ENCODE data around the gene SPTBN4.

The SPTBN4 gene

DNA sequence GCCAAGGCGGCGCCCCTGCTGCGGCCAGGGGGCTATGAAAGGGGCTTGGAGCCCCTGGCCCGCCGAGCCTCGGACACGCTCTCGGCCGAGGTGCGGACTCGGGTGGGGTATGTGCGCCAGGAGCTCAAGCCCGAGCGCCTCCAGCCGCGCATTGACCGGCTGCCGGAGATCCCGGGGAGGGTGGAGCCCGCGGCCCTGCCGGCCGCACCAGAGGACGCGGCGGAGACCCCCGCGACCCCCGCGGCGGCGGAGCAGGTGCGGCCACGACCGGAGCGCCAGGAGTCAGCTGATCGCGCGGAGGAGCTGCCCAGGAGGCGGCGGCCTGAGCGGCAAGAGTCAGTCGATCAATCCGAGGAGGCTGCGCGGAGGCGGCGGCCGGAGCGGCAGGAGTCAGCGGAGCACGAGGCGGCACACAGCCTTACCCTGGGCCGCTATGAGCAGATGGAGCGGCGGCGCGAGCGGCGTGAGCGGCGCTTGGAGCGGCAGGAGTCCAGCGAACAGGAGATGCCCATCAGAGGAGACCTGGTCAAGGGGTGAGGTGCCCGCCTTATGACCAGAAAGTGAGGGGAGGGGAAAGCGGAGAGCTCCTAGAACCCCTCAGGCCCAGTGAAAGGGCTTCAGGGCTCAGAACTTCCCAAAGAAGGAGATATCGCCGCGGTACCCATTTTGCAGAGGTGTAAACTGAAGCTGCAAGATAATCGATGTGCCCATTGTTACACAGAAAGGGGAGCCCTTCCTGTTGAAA is 101.1 kb downstream of the SPTBN4 start:
- Histone ChIP-seq H3K27me3 (ENCODE audit: control insufficient read depth in 5 of 5, insufficient read depth in 4 of 5, low read length in 5 of 5) (peaks cover 20 to 37% (median 28%) of the 10 kb centered on the region in 5 donors), H3K4me1 (ENCODE audit: control insufficient read depth in 5 of 5, insufficient read depth in 5 of 5, low read length in 5 of 5) (peaks cover 0 to 14% (median 10%) of the 10 kb centered on the region in 5 donors), H3K9ac (ENCODE audit: low read length in 5 of 5) (no peak overlapping the region), H3K4me3 (ENCODE audit: low read depth in 1 of 5, low read length in 5 of 5) (no peak overlapping the region), H3K9me3 (ENCODE audit: control insufficient read depth in 5 of 5, low read length in 5 of 5) (no peaks in the 10 kb centered on the region), H3K36me3 (ENCODE audit: control insufficient read depth in 5 of 5, insufficient read depth in 5 of 5, low read length in 5 of 5) (no peaks in the 10 kb centered on the region), H3K27ac (ENCODE audit: low read depth, low read length) (no peak overlapping the region)

DNA sequence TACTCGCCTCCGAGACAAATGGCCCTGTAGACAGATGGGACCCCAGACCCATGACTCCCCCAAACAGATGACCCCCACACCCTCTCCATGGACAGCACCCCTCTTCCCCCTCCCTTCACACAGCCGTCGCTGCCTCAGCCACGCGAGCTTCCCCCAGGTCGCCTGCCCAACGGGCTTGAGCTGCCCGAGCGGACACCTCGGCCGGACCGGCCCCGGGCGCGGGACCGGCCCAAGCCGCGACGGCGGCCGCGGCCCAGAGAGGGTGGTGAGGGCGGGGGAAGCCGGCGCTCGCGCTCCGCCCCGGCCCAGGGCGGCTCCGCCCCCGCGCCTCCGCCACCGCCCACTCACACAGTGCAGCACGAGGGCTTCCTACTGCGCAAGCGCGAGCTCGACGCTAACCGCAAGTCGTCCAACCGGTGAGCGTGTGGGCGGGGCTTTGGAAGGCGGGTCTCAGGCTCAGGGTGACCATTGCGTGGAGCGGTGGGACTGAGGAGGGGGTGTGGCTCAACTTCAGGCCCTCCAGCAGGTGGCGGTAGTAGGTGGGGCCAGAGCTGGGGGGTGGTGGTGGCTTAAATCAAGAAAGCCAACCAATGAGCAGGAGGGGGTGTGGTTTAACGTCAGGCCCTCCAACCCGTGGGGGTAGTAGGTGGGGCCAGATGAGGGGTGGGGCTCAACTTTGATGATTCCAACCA is 103.7 kb downstream of the SPTBN4 start:
- peak overlapping the region in 3 of 5 donors; percentile 68 to 73 (median 72) for H3K9ac ChIP-seq (ENCODE audit: low read length in 5 of 5)

DNA sequence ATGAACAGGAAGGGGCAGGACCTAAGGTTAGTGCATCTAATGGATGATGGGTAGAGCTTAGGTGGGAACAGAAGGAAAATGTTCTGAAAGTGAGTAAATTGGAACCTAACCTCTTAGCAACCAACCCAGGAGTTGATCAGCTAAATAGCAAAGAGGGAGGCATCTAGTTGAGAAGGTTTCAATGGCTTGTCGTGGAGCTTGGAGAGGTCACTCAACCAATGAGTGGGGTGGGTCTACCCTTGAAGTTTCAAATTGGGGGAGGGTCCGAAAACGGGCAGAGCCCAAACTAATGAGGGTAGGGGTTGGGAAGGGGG is 104.2 kb downstream of the SPTBN4 start:
- Histone ChIP-seq H3K9me3 (ENCODE audit: control insufficient read depth in 5 of 5, low read length in 5 of 5) (no peaks in the 10 kb centered on the region), H3K4me1 (ENCODE audit: control insufficient read depth in 5 of 5, insufficient read depth in 5 of 5, low read length in 5 of 5) (peaks cover 0 to 16% (median 12%) of the 10 kb centered on the region in 5 donors), H3K4me3 (ENCODE audit: low read depth in 1 of 5, low read length in 5 of 5) (peak overlapping the region in 2 of 5 donors; percentile 48 to 64), H3K9ac (ENCODE audit: low read length in 5 of 5) (no peak overlapping the region), H3K27ac (ENCODE audit: low read depth, low read length) (no peak overlapping the region), H3K36me3 (ENCODE audit: control insufficient read depth in 5 of 5, insufficient read depth in 5 of 5, low read length in 5 of 5) (no peaks in the 10 kb centered on the region), H3K27me3 (ENCODE audit: control insufficient read depth in 5 of 5, insufficient read depth in 4 of 5, low read length in 5 of 5) (peaks cover 12 to 22% (median 19%) of the 10 kb centered on the region in 5 donors)

More for the DNA sequence above, 103.7 kb downstream of the SPTBN4 start:
- peak overlapping the region; percentile 50 to 64 (median 57) for H3K4me3 ChIP-seq (ENCODE audit: low read depth in 1 of 5, low read length in 5 of 5)
- no peaks in the 10 kb centered on the region for H3K9me3 ChIP-seq (ENCODE audit: control insufficient read depth in 5 of 5, low read length in 5 of 5)
- peaks cover 0 to 14% (median 10%) of the 10 kb centered on the region in 5 donors for H3K4me1 ChIP-seq (ENCODE audit: control insufficient read depth in 5 of 5, insufficient read depth in 5 of 5, low read length in 5 of 5)
- H3K27me3 ChIP-seq (ENCODE audit: control insufficient read depth in 5 of 5, insufficient read depth in 4 of 5, low read length in 5 of 5), result peaks cover 17 to 27% (median 24%) of the 10 kb centered on the region in 5 donors
- no peaks in the 10 kb centered on the region for H3K36me3 ChIP-seq (ENCODE audit: control insufficient read depth in 5 of 5, insufficient read depth in 5 of 5, low read length in 5 of 5)
- no peak overlapping the region for H3K27ac ChIP-seq (ENCODE audit: low read depth, low read length)

DNA sequence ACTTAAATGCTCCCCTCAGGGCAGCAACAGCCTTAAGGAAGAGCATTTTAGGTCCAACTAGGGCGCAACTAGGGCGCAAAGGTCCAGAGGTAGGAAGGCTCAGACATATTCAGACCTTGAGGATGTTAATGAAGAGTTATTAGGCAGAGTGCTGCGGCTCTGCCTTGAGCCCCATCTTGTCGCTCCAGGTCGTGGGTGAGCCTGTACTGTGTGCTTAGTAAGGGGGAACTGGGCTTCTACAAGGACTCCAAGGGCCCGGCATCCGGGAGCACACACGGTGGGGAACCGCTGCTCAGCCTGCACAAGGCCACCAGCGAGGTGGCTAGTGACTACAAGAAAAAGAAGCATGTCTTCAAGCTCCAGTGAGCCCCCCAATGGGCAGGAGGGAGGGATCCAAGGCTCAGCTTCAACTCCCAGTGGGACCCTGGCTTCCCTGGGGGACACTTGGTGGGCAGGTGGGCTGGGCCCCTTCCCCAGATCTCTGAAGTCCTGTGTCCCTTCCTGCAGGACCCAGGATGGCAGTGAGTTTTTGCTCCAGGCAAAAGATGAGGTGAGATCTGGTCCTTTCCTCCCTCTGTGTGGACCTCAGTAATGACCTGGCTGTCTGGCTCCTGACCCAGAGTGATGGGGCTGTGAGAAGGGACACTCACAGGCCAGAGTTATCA is 105.2 kb downstream of the SPTBN4 start:
- no peak overlapping the region for H3K27ac ChIP-seq (ENCODE audit: low read depth, low read length)
- no peak overlapping the region for H3K4me3 ChIP-seq (ENCODE audit: low read depth in 1 of 5, low read length in 5 of 5)
- no peak overlapping the region for H3K9ac ChIP-seq (ENCODE audit: low read length in 5 of 5)
- H3K4me1 ChIP-seq (ENCODE audit: control insufficient read depth in 5 of 5, insufficient read depth in 5 of 5, low read length in 5 of 5), result peaks cover 0 to 19% (median 15%) of the 10 kb centered on the region in 5 donors
- H3K36me3 ChIP-seq (ENCODE audit: control insufficient read depth in 5 of 5, insufficient read depth in 5 of 5, low read length in 5 of 5), result no peaks in the 10 kb centered on the region
- no peaks in the 10 kb centered on the region for H3K9me3 ChIP-seq (ENCODE audit: control insufficient read depth in 5 of 5, low read length in 5 of 5)
- peaks cover 8 to 14% (median 12%) of the 10 kb centered on the region in 5 donors for H3K27me3 ChIP-seq (ENCODE audit: control insufficient read depth in 5 of 5, insufficient read depth in 4 of 5, low read length in 5 of 5)

DNA sequence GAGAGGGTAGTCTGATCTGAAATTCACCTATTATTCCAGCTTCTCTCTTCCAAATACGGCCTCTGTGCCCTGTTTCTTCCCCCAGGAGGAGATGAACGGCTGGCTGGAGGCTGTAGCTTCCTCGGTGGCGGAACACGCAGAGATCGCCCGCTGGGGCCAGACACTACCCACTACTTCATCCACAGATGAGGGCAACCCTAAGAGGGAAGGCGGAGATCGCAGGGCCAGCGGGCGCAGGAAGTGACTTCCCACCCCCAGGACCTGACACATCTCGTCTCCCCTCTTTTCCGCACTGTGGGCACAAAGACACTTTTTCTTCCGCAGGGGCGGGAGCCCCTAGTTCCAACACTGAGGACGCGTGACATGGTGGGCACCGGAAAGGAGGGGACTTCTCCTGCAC is 108.5 kb downstream of the SPTBN4 start:
- no peak overlapping the region for H3K27ac ChIP-seq (ENCODE audit: low read depth, low read length)
- H3K36me3 ChIP-seq (ENCODE audit: control insufficient read depth in 5 of 5, insufficient read depth in 5 of 5, low read length in 5 of 5), result peaks cover 0 to 8% (median 5%) of the 10 kb centered on the region in 5 donors
- no peak overlapping the region for H3K4me3 ChIP-seq (ENCODE audit: low read depth in 1 of 5, low read length in 5 of 5)
- no peaks in the 10 kb centered on the region for H3K9me3 ChIP-seq (ENCODE audit: control insufficient read depth in 5 of 5, low read length in 5 of 5)
- H3K9ac ChIP-seq (ENCODE audit: low read length in 5 of 5), result no peak overlapping the region
- no peaks in the 10 kb centered on the region for H3K27me3 ChIP-seq (ENCODE audit: control insufficient read depth in 5 of 5, insufficient read depth in 4 of 5, low read length in 5 of 5)
- peaks cover 3 to 22% (median 15%) of the 10 kb centered on the region in 5 donors for H3K4me1 ChIP-seq (ENCODE audit: control insufficient read depth in 5 of 5, insufficient read depth in 5 of 5, low read length in 5 of 5)

DNA sequence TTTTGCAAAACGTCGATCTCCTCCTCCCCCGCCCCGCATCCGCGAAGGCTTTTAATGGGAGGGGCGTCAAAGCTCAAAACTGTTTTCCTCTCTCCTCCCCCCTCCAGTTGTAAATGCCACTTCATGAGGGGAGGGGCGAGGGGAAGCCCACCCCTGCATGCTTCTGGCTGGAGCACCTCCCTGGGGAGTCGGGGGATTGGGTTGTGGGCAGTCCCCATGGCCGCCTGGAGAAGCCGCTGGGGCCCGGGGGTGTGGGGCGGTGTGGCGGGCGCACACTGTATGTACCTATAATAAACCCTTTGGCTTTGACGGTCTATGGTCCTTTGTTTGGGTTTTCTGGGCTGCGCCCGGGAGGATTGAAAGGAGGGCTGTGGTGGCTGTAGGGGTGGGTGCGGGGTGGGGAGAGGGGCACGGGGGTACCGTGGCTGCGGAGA is 109.4 kb downstream of the SPTBN4 start:
- no peak overlapping the region for H3K27ac ChIP-seq (ENCODE audit: low read depth, low read length)

DNA sequence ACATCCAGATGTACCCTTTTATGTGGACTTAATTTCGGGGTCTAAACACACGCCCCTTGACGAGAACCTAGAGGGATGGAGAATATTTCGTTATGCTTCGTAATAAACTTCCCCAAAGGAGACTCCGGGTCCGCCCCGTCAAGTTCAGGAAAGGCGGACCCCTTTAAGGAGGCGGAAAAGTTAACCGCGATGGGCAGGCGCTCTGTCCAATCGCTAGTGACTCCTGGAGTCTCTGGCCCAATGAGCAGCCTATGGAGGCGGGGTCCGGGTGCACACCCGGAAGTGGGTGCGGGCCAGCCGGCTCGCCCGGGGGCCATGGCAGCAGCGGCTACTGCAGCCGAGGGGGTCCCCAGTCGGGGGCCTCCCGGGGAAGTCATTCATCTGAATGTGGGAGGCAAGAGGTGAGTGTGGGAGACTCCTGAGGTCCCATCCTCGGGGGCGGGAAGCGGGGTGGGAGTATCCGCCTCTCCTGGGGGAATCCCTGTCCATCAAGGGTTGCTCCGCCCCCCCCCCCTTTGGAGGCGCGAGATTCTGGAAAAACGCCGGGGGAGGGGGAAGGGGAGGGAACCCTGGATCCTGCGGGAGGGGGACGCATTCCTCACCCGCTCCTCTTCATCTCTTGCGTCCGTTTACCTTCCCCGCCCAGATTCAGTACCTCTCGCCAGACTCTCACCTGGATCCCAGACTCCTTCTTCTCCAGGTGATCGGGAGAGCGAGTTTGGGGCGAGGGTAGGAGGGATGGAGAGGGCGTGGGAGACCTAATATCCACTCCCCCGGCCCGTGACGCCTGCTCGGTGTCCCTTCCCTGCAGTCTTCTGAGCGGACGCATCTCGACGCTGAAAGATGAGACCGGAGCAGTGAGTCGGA is 110.0 kb downstream of the SPTBN4 start, which contains the start of gene SHKBP1:
SHKBP1 (plus strand) TSS at position 289 of the 867 bp plus-strand sequence; CDS start at position 316, 27 bp downstream.
- Histone ChIP-seq H3K4me1 (ENCODE audit: control insufficient read depth in 5 of 5, insufficient read depth in 5 of 5, low read length in 5 of 5) (peaks cover 3 to 21% (median 15%) of the 10 kb centered on the region in 5 donors), H3K27me3 (ENCODE audit: control insufficient read depth in 5 of 5, insufficient read depth in 4 of 5, low read length in 5 of 5) (no peaks in the 10 kb centered on the region), H3K4me3 (ENCODE audit: low read depth in 1 of 5, low read length in 5 of 5) (peak within 1 kb of the TSS; percentile 80 to 99 (median 86)), H3K9me3 (ENCODE audit: control insufficient read depth in 5 of 5, low read length in 5 of 5) (no peaks in the 10 kb centered on the region), H3K36me3 (ENCODE audit: control insufficient read depth in 5 of 5, insufficient read depth in 5 of 5, low read length in 5 of 5) (peaks cover 0 to 22% (median 13%) of the 10 kb centered on the region in 5 donors), H3K27ac (ENCODE audit: low read depth, low read length) (peak within 1 kb of the TSS; percentile 67), H3K9ac (ENCODE audit: low read length in 5 of 5) (peak within 1 kb of the TSS in 4 of 5 donors; percentile 60 to 83 (median 73))

More for the DNA sequence above, 109.4 kb downstream of the SPTBN4 start:
- Histone ChIP-seq H3K27me3 (ENCODE audit: control insufficient read depth in 5 of 5, insufficient read depth in 4 of 5, low read length in 5 of 5) (no peaks in the 10 kb centered on the region), H3K9me3 (ENCODE audit: control insufficient read depth in 5 of 5, low read length in 5 of 5) (no peaks in the 10 kb centered on the region), H3K4me1 (ENCODE audit: control insufficient read depth in 5 of 5, insufficient read depth in 5 of 5, low read length in 5 of 5) (peaks cover 3 to 21% (median 15%) of the 10 kb centered on the region in 5 donors), H3K4me3 (ENCODE audit: low read depth in 1 of 5, low read length in 5 of 5) (peak overlapping the region; percentile 61 to 89 (median 84)), H3K36me3 (ENCODE audit: control insufficient read depth in 5 of 5, insufficient read depth in 5 of 5, low read length in 5 of 5) (peaks cover 0 to 15% (median 10%) of the 10 kb centered on the region in 5 donors), H3K9ac (ENCODE audit: low read length in 5 of 5) (peak overlapping the region in 1 of 5 donors; percentile 35)

DNA sequence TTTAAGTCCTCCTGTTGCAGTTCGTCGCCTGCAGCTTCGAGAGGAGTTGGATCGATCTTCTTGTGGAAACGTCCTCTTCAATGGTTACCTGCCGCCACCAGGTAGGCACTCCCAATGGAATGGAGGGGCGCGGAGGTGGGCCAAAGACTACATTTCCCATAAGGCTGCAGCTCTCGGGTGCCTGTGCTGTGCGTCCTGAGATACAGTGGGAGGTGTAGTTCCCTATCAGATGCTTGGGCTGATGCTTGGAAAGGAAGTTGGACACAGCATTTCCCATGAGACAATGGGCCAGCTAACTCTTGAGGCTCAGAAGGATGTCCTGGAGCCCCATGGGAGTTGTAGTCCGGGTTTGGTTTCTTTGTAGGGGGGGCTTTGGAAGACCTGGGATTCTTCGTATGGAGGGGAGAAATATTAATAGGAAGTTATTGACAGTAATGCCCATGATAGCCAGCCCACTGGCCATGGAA is 111.7 kb downstream of the SPTBN4 start:
- H3K27me3 ChIP-seq (ENCODE audit: control insufficient read depth in 5 of 5, insufficient read depth in 4 of 5, low read length in 5 of 5), result no peaks in the 10 kb centered on the region
- H3K27ac ChIP-seq (ENCODE audit: low read depth, low read length), result no peak overlapping the region
- no peak overlapping the region for H3K9ac ChIP-seq (ENCODE audit: low read length in 5 of 5)
- H3K4me1 ChIP-seq (ENCODE audit: control insufficient read depth in 5 of 5, insufficient read depth in 5 of 5, low read length in 5 of 5), result peaks cover 3 to 21% (median 15%) of the 10 kb centered on the region in 5 donors
- no peak overlapping the region for H3K4me3 ChIP-seq (ENCODE audit: low read depth in 1 of 5, low read length in 5 of 5)
- no peaks in the 10 kb centered on the region for H3K9me3 ChIP-seq (ENCODE audit: control insufficient read depth in 5 of 5, low read length in 5 of 5)
- H3K36me3 ChIP-seq (ENCODE audit: control insufficient read depth in 5 of 5, insufficient read depth in 5 of 5, low read length in 5 of 5), result peaks cover 0 to 38% (median 23%) of the 10 kb centered on the region in 5 donors

DNA sequence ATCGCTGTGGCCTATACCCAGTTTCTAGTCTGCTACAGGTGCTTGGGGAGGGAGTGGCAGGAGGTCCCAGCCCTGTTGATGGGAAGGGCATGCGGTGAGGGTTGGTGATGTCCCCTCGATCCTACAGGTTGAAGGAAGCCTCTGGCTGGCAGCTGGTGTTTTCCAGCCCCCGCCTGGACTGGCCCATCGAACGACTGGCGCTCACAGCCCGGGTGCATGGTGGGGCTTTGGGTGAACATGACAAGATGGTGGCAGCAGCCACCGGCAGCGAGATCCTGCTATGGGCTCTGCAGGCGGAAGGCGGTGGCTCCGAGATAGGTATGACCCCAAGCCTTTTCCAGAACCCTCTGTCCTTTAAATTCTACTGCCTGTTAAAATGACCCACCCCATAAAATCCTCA is 113.8 kb downstream of the SPTBN4 start:
- Histone ChIP-seq H3K9me3 (ENCODE audit: control insufficient read depth in 5 of 5, low read length in 5 of 5) (no peaks in the 10 kb centered on the region), H3K36me3 (ENCODE audit: control insufficient read depth in 5 of 5, insufficient read depth in 5 of 5, low read length in 5 of 5) (peaks cover 0 to 50% (median 31%) of the 10 kb centered on the region in 5 donors), H3K9ac (ENCODE audit: low read length in 5 of 5) (no peak overlapping the region), H3K4me3 (ENCODE audit: low read depth in 1 of 5, low read length in 5 of 5) (no peak overlapping the region), H3K27ac (ENCODE audit: low read depth, low read length) (no peak overlapping the region), H3K27me3 (ENCODE audit: control insufficient read depth in 5 of 5, insufficient read depth in 4 of 5, low read length in 5 of 5) (no peaks in the 10 kb centered on the region), H3K4me1 (ENCODE audit: control insufficient read depth in 5 of 5, insufficient read depth in 5 of 5, low read length in 5 of 5) (peaks cover 3 to 21% (median 15%) of the 10 kb centered on the region in 5 donors)
